Endothelial cell of umbilical vein (primary cell): Measurements from ENCODE around the gene TPH1.

Experiments
- EZH2 ChIP-seq: IDR thresholded peaks from 2 replicates; pipeline ENCODE4 v1.6.1; 2012; ENCODE audit warnings: borderline replicate concordance, low read depth, mild to moderate bottlenecking, moderate library complexity, low read length, inconsistent platforms; ENCODE audit not compliant: severe bottlenecking
- POLR2A ChIP-seq: IDR thresholded peaks from 2 replicates; pipeline ENCODE4 v1.6.1; 2012; ENCODE audit warnings: low read depth, mild to moderate bottlenecking, control low read depth, low read length
- POLR2AphosphoS5 ChIP-seq: IDR thresholded peaks from 2 replicates; pipeline ENCODE4 v1.6.1; 2012; ENCODE audit warnings: low read depth, mild to moderate bottlenecking, control low read depth, low read length, moderate library complexity; ENCODE audit not compliant: insufficient read depth
- TF ChIP-seq, protein P1 (sequence below), 2 donors: IDR thresholded peaks; 1 replicate in 1 of 2; 2 replicates in 1 of 2; pipeline ENCODE4 v1.5.1; 2011; ENCODE audit warnings: low read length in 2 of 2, mild to moderate bottlenecking in 2 of 2, moderate library complexity in 2 of 2, control low read depth in 1 of 2, inconsistent platforms in 1 of 2, low read depth in 1 of 2; ENCODE audit not compliant: insufficient read depth in 1 of 2; ENCODE audit errors: extremely low read depth in 1 of 2
- TF ChIP-seq, protein P2 (sequence below): IDR thresholded peaks from 2 replicates; pipeline ENCODE4 v1.6.1; 2011; ENCODE audit not compliant: insufficient read depth, insufficient read length

GRCh38 chr11:18093959-18094358 is 47.9 kb upstream of the TPH1 start:
- TF ChIP-seq, protein P1, sequence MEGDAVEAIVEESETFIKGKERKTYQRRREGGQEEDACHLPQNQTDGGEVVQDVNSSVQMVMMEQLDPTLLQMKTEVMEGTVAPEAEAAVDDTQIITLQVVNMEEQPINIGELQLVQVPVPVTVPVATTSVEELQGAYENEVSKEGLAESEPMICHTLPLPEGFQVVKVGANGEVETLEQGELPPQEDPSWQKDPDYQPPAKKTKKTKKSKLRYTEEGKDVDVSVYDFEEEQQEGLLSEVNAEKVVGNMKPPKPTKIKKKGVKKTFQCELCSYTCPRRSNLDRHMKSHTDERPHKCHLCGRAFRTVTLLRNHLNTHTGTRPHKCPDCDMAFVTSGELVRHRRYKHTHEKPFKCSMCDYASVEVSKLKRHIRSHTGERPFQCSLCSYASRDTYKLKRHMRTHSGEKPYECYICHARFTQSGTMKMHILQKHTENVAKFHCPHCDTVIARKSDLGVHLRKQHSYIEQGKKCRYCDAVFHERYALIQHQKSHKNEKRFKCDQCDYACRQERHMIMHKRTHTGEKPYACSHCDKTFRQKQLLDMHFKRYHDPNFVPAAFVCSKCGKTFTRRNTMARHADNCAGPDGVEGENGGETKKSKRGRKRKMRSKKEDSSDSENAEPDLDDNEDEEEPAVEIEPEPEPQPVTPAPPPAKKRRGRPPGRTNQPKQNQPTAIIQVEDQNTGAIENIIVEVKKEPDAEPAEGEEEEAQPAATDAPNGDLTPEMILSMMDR (IDR thresholded peaks at IDR 0.05; ENCODE audit: extremely low read depth in 1 of 2, insufficient read depth in 1 of 2, low read depth in 1 of 2, low read length in 2 of 2) = no peak
- TF ChIP-seq EZH2 = no peak
- TF ChIP-seq POLR2AphosphoS5 = no peak
- no peak for TF ChIP-seq POLR2A
- TF ChIP-seq, protein P2, sequence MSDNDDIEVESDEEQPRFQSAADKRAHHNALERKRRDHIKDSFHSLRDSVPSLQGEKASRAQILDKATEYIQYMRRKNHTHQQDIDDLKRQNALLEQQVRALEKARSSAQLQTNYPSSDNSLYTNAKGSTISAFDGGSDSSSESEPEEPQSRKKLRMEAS = no peak
